Tongue (tissue), 2 donors: ENCODE data around the gene SPSB4. TPM values are rescaled to one million over a fixed set of nuclear protein-coding genes. Genes with fewer than 3 reads are reported as not detected.
A peak's percentile ranks its signal among the peaks of the same experiment; 100 is the strongest.
"Not testable (repeated sequence)": the region's sequence is repeated elsewhere in the genome, so short reads cannot be mapped to it uniquely, and the experiment has no call there.

ENCODE experiments used
- DNase-seq: peaks from one replicate; pipeline ENCODE4 v3.0.0-alpha.2; 2015
- total RNA-seq: library from RNA; depleted of rRNA; stranded (reverse); fragments of >200 nt; gene quantifications from one replicate; pipeline ENCODE4 v1.2.3, GENCODE V29; 2014

The SPSB4 gene
- total RNA-seq, 1 donor from 2014 or later: 18.7 TPM

GRCh38 chr3:141095546-141095937, 44.4 kb downstream of the SPSB4 start:
- DNase-seq: no peak

GRCh38 chr3:141096164-141096563, 45.0 kb downstream of the SPSB4 start:
- DNase-seq: no peak

- no peak for DNase-seq
Observed at GRCh38 chr3:141096981-141097380, 45.8 kb downstream of the SPSB4 start.

- no peak for DNase-seq
Observed at GRCh38 chr3:141100112-141100511, 49.0 kb downstream of the SPSB4 start.

GRCh38 chr3:141100531-141101320, 49.6 kb downstream of the SPSB4 start:
- no peak for DNase-seq

GRCh38 chr3:141102372-141102771, 51.2 kb downstream of the SPSB4 start:
- no peak for DNase-seq

GRCh38 chr3:141103067-141103466, 51.9 kb downstream of the SPSB4 start:
- DNase-seq: no peak

- peak; percentile 68 for DNase-seq
Observed at GRCh38 chr3:141103503-141103902, 52.4 kb downstream of the SPSB4 start.

GRCh38 chr3:141104151-141104821, 53.1 kb downstream of the SPSB4 start:
- peak; percentile 86 for DNase-seq

- peak; percentile 95 for DNase-seq
Observed at GRCh38 chr3:141105828-141106628, 54.9 kb downstream of the SPSB4 start.

- no peak for DNase-seq
Observed at GRCh38 chr3:141106842-141107241, 55.7 kb downstream of the SPSB4 start.

GRCh38 chr3:141108039-141108438, 56.9 kb downstream of the SPSB4 start:
- no peak for DNase-seq

GRCh38 chr3:141109751-141110150, 58.6 kb downstream of the SPSB4 start:
- peak; percentile 82 for DNase-seq

GRCh38 chr3:141110322-141110721, 59.2 kb downstream of the SPSB4 start:
- DNase-seq: no peak

- no peak for DNase-seq
Observed at GRCh38 chr3:141111364-141112155, 60.4 kb downstream of the SPSB4 start.

GRCh38 chr3:141112686-141113297, 61.6 kb downstream of the SPSB4 start:
- no peak for DNase-seq

- not testable (repeated sequence) for DNase-seq
Observed at GRCh38 chr3:141113680-141114079, 62.5 kb downstream of the SPSB4 start.

GRCh38 chr3:141114179-141114745, 63.1 kb downstream of the SPSB4 start:
- peak; percentile 45 for DNase-seq

- no peak for DNase-seq
Observed at GRCh38 chr3:141114816-141115460, 63.8 kb downstream of the SPSB4 start.

- DNase-seq: no peak
Observed at GRCh38 chr3:141115789-141116541, 64.8 kb downstream of the SPSB4 start.
